DMS79 (cell line): ENCODE results near the gene NKD2.
"Not testable (repeated sequence)": the region's sequence is repeated elsewhere in the genome, so short reads cannot be mapped to it uniquely, and the experiment has no call there.

Experiments used
- DNase-seq: peaks from one replicate; lab custom pipeline; 2025; lab: John Stamatoyannopoulos, UW

Gene NKD2, protein sequence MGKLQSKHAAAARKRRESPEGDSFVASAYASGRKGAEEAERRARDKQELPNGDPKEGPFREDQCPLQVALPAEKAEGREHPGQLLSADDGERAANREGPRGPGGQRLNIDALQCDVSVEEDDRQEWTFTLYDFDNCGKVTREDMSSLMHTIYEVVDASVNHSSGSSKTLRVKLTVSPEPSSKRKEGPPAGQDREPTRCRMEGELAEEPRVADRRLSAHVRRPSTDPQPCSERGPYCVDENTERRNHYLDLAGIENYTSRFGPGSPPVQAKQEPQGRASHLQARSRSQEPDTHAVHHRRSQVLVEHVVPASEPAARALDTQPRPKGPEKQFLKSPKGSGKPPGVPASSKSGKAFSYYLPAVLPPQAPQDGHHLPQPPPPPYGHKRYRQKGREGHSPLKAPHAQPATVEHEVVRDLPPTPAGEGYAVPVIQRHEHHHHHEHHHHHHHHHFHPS

DNA sequence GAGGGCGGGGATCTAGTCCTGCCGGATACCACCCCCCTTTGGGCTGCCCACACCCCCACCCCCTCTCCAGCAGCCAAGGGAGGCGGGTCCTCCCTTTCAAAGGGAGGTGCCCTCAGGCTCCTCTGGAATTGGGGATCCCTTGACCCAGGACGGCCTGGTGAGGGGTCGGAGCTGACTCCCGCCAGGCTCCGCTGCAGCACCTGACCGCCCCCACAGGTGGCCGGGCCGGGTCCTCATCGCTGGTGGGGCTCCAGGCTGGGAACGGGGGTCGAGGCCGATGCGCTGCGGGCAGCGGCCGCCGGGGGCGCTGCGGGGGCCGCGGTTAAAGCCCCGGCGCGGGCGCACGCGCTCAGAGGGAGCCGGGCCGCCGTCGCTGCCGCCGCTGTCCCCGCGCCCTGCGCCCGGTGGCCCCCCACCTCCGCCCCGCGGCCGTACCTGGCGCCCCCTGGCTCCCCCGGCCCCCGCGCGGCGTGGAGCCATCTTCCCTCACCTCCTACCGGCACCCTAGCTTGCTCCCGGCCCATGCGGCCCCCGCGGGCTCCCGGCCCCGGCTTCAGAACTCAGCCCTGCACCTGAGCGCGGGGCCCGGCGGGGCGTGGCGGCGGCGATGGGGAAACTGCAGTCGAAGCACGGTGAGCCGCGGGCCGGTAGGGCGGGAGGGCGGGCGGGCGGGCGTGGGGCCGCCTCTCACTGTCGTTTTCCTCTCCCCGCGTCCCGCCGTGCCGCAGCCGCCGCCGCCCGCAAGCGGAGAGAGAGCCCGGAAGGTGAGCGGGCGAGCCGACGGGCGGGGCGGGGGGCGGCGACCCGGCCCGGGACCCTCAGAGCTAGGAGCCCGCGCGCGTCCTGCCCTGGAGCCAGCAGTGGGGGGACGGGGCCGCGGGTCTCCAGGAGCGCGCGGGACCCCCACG lies at the start of gene NKD2:
TSS of gene NKD2 (plus strand) at position 352 of the 908 bp plus-strand sequence. CDS start at position 608, 256 bp downstream.
- DNase-seq: no peak

GRCh38 chr5:959581-960531 lies 48.7 kb upstream of the NKD2 start:
- DNase-seq: no peak

DNA sequence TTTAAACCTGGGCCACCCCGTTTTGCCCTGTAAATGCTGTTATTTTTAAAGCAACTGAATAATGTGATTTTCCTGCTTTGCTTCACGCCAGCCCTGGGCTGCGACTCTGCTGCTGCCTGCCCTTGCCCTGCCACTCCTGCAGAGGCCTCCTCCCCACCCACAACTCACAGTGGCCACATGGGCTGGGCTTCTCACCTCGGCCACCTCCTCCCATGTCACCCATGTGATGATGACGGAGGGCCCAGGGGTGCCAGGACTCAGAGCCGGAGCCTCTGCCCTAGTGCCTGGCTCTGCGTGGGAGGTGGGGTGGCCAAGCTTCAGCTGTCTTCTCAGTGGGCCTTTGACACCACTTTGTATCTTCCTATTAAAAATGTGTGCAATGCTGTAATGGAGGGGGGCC lies 48.1 kb upstream of the NKD2 start:
- DNase-seq: no peak

DNA sequence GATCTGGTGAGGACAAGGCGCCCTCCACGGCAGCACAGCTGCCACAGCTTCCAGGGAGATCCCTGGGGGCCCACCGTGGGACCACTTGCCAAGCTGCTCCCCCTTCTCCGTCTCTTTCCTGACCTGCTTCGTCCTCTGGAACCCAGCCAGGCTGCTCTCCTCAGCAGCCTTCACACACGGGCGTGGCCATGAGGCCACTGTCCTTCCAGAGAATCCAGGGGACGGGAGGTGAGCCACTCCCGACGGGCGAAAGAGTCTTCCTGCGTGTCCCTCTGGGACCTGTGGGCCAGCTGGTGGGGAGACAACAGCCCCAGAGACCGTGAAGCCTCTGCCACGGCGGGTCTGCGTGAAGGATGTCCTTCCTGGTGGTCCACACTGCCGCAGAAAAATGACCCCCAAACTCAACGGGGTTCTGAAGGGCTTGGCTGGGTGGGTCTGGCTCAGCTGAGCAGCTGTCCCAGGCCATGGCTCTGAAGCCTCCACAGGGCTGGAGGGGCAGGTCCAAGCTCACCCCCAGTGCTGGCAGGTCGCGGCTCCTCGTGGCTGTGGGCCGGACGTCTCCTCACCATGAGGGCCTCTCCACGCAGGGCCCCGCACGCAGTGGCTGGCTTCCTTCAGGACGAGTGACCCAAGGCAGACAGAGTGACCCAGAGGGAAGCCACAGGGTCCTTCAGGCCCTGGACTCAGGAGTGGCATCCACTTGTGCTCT lies 47.4 kb upstream of the NKD2 start:
- DNase-seq: no peak

- no peak for DNase-seq
Measured at GRCh38 chr5:961711-962240, 46.8 kb upstream of the NKD2 start.

- DNase-seq: no peak
Measured at GRCh38 chr5:962386-962785, 46.2 kb upstream of the NKD2 start.

DNA sequence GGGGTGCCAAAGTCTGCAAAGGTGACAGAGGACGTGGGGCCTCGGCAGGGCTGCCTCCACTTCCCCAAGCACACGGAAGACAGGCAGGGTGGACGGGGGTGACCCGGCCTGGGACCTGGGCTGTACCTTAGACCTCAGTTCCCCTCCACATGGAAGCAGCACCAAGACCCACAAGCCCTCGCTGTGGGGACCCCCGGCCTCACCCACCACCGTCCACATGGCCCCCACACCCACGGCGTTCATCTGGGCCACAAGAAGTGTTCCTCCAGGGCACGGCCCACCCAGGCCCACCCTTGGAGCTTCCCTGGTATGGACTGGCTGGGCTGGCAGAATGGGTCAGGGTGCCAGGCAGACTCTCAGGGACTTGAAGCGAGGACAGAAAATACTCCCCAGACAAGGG lies 45.8 kb upstream of the NKD2 start:
- no peak for DNase-seq

DNA sequence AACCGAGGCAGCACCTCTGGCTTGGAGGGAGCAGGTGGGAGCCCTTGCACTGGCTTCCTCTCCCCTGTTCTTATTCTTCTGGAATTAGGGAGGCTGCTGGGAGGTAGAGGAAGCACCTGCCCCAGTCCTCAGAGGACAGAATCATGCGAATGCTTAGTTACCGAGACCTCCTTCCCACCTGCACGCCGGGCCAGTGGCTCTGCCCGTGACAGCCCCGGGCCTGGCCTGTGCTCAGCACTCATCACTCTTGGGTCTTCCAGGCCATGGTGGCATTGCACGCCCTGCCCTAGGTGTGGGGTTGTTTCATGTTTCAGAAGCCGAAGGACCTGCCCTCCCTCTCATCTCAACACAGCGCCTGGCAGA lies 45.3 kb upstream of the NKD2 start:
- no peak for DNase-seq

- no peak for DNase-seq
Measured at GRCh38 chr5:963673-964531, 44.7 kb upstream of the NKD2 start.

GRCh38 chr5:964821-965220 lies 43.8 kb upstream of the NKD2 start:
- DNase-seq: no peak

DNA sequence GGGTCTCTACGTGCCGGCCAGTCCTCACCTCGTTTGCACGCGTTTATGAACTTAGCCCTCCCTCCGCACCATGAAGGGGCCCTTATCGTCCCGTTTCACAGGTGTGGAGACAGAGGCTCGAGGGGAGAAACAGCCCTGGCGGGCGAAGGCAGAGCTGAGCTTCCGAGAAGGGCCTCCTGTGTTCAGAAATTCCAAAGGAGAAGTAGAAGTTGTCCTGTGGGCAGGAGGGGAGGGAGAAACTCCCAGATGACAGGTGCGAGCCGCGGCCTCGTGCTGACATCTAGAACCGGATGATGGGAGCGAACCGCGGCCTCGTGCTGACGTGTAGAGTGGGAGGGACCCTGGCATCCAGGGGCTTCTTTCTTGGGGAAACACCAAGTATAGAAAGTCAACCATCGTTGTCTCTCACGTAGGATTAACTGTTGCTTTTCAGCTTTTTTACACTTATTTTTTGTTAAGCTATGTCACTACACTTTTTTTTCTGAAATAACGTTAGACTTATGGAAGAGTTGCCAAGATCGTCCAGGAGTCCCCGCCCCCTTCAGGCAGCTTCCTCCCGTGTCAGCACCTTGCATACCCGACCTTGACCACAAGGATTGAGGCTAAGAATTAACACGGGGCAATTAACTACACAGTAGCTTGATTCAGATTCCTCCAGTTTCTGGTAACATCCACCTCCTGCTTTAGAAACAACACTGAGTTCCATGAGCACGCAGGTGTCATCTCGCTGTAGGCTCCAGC lies 42.8 kb upstream of the NKD2 start:
- no peak for DNase-seq

GRCh38 chr5:966345-966710 lies 42.3 kb upstream of the NKD2 start:
- DNase-seq: no peak

GRCh38 chr5:966941-967340 lies 41.7 kb upstream of the NKD2 start:
- DNase-seq: no peak

- no peak for DNase-seq
Measured at GRCh38 chr5:968881-969280, 39.7 kb upstream of the NKD2 start.

- no peak for DNase-seq
Measured at GRCh38 chr5:969408-969839, 39.2 kb upstream of the NKD2 start.

- not testable (repeated sequence) for DNase-seq
Measured at GRCh38 chr5:972575-972974, 36.0 kb upstream of the NKD2 start.

DNA sequence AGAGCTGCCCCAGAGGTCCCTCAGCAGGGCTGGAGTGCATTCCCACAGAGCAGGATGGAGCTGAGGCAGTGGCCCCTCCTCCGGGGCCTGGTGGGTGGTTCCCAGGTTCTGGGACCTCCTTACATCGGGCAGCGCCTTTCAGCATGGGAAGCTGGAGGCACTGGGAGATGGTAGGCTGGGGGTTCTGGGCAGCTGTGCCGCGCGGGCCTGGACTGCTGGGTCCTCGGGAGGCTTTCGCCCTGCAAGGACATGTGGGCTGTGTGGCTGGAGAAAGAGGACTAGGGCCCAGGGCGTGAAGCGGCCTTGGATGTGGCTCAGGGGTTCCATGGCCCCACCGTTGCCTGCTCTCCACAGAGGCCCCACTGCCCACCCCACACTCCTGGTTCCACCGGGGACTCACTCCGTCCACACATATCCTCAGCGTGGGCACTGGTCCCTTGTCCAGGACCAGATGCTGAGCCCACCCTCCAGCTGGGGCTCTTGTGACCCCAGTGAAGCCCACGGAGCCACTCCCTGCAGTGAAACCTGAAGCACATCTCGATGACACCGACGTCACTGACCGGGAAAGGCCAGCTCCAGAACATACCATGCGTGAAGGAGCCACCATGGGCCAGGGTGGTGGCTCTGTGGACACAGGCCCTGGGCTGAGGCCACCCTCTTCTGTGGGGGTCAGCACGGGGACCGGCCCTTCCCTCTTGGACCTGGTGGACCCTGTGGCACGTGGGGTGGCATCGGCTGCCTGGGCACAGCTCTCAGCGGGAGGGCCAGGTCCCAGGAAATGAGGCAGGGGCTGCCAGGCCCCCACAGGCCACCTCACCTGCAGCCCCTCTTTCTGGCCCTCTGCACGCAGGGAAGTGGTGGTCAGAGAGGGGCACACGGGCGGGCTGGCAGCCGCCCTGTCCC lies 31.5 kb upstream of the NKD2 start:
- no peak for DNase-seq

GRCh38 chr5:978054-978453 lies 30.5 kb upstream of the NKD2 start:
- DNase-seq: no peak
